K562 (cell line): Measurements from ENCODE around the gene LRMDA. TPM values are rescaled to one million over a fixed set of nuclear protein-coding genes. Genes with fewer than 3 reads are reported as not detected.

Experiments used
- ATAC-seq: fragments of 200-7000 bp; cut with Tn5 transposase; 3 replicates; pipeline ENCODE4 v1.9.1; 2020; ENCODE audit warnings: moderate library complexity
- BruUV-seq: library from RNA; stranded (reverse); fragments of 400-500 nt; replicated peaks from 2 replicates; lab custom pipeline; 2021; lab: Mats Ljungman, UMichigan
- CTCF ChIA-PET: fragments of 300-600 bp; formaldehyde crosslinking; extraction: SDS; loops from one replicate; lab custom pipeline; 2021; ENCODE audit warnings: low intra/inter-chr PET ratio; lab: Yijun Ruan, JAX
- POLR2A ChIA-PET: fragments of 300-600, 350-650 bp; sonication (Branson Sonifier 250); formaldehyde crosslinking; extraction: SDS; loops from one replicate; lab custom pipeline; 2021; ENCODE audit warnings: antibody characterized with exemption, inconsistent platforms; lab: Yijun Ruan, JAX
- DNase-seq, 4 experiments: peaks; one replicate each; pipeline versions ENCODE4 v3.0.0 to v3.0.0-alpha.2; 2011 to 2018; ENCODE audit warnings: low spot score in 3 of 4, mixed read lengths in 3 of 4; ENCODE audit errors: extremely low read depth in 1 of 4
- FAIRE-seq: peaks from 2 replicates; lab custom pipeline; 2011; peaks lifted over from hg19 to GRCh38; lab: Jason Lieb, UNC
- H2AFZ ChIP-seq: 2 replicates; pipeline ENCODE4 v1.6.0; 2011; ENCODE audit warnings: low read depth, low read length, control low read depth, inconsistent platforms
- H3K27ac ChIP-seq: fragments of 200-600 bp; 3 replicates; pipeline ENCODE4 v1.8.0; 2011; ENCODE audit warnings: low read depth, mild to moderate bottlenecking, control low read depth, inconsistent platforms, low read length, moderate library complexity, mixed read lengths; ENCODE audit errors: extremely low read depth
- H3K27me3 ChIP-seq, 2 experiments: fragments of 300-600 bp in 1 of 2; 2 replicates in 1 of 2; 3 replicates in 1 of 2; pipeline versions ENCODE4 v1.6.0 to v1.8.0; 2011; ENCODE audit warnings: inconsistent platforms in 2 of 2, low read length in 2 of 2, mild to moderate bottlenecking in 1 of 2, mixed read lengths in 1 of 2, moderate library complexity in 1 of 2; ENCODE audit not compliant: control insufficient read depth in 2 of 2, insufficient read depth in 2 of 2
- H3K36me3 ChIP-seq: fragments of 300-600 bp; 3 replicates; pipeline ENCODE4 v1.8.0; 2011; ENCODE audit warnings: mild to moderate bottlenecking, low read length, inconsistent platforms; ENCODE audit not compliant: control insufficient read depth, insufficient read depth
- H3K4me1 ChIP-seq, 2 experiments: fragments of 200-600 bp in 1 of 2; replicated peaks in 1 of 2; 2 replicates in 1 of 2; 3 replicates in 1 of 2; pipeline versions ENCODE4 v1.5.1 to v1.8.0; 2011; ENCODE audit warnings: inconsistent platforms in 2 of 2, low read length in 2 of 2, mild to moderate bottlenecking in 1 of 2, mixed read lengths in 1 of 2, moderate library complexity in 1 of 2; ENCODE audit not compliant: control insufficient read depth in 2 of 2, insufficient read depth in 2 of 2
- H3K4me2 ChIP-seq: 2 replicates; pipeline ENCODE4 v1.6.1; 2011; ENCODE audit warnings: low read length, control low read depth, inconsistent platforms, mixed read lengths; ENCODE audit not compliant: insufficient read depth
- H3K4me3 ChIP-seq: fragments of 200-600 bp; sonication (generic), shearing (Covaris generic); 2 replicates; pipeline ENCODE4 v1.5.1; 2016; ENCODE audit warnings: control low read depth, inconsistent platforms
- H3K79me2 ChIP-seq: fragments of 200-600 bp; 3 replicates; pipeline ENCODE4 v1.8.0; 2011; ENCODE audit warnings: low read length, inconsistent platforms; ENCODE audit not compliant: control insufficient read depth, insufficient read depth
- H3K9ac ChIP-seq, 2 experiments: 2 replicates each; pipeline versions ENCODE4 v1.6.0 to v1.6.1; 2011; ENCODE audit warnings: low read depth in 2 of 2, low read length in 2 of 2, control low read depth in 1 of 2, inconsistent platforms in 1 of 2, mild to moderate bottlenecking in 1 of 2, mixed read lengths in 1 of 2; ENCODE audit not compliant: insufficient read depth in 1 of 2
- H3K9me1 ChIP-seq: one replicate; pipeline ENCODE4 v1.6.0; 2011; ENCODE audit warnings: inconsistent platforms, mild to moderate bottlenecking, low read length, moderate library complexity; ENCODE audit not compliant: control insufficient read depth, insufficient read depth
- H3K9me3 ChIP-seq: replicated peaks from 2 replicates; pipeline ENCODE4 v1.5.1; 2011; ENCODE audit warnings: low read depth, low read length, inconsistent platforms; ENCODE audit not compliant: control insufficient read depth, insufficient read depth
- H4K20me1 ChIP-seq: replicated peaks from 2 replicates; pipeline ENCODE4 v1.6.1; 2011; ENCODE audit warnings: low read length, inconsistent platforms, mixed read lengths; ENCODE audit not compliant: control insufficient read depth, insufficient read depth
- C11orf30 ChIP-seq: fragments of 450-650 bp; IDR thresholded peaks from 2 replicates; pipeline ENCODE4 v1.6.1; 2016; ENCODE audit warnings: low read depth, mild to moderate bottlenecking
- CC2D1A ChIP-seq: fragments of 450-650 bp; IDR thresholded peaks from 2 replicates; pipeline ENCODE4 v1.6.1; 2017; ENCODE audit warnings: mild to moderate bottlenecking
- CEBPB ChIP-seq: fragments of 450-650 bp; IDR thresholded peaks from 2 replicates; pipeline ENCODE4 v1.6.1; 2016; ENCODE audit warnings: missing genetic modification characterization, missing compliant biosample characterization
- CEBPG ChIP-seq, 3 experiments: fragments of 200-800 bp in 1 of 3; sonication (Bioruptor generic) in 1 of 3; sonication (generic) in 1 of 3; formaldehyde crosslinking in 1 of 3; IDR thresholded peaks in 2 of 3; conservative IDR thresholded peaks in 1 of 3; 2 replicates each; pipeline versions ENCODE4 v1.6.1 to v1.8.0; 2016 to 2022; ENCODE audit warnings: missing compliant biosample characterization in 2 of 3, missing genetic modification characterization in 2 of 3, mild to moderate bottlenecking in 1 of 3, missing genetic modification reagents in 1 of 3
- KLF6 ChIP-seq: fragments of 250-450 bp; sonication (Bioruptor Pico); IDR thresholded peaks from 2 replicates; pipeline ENCODE4 v1.4.0; 2020; ENCODE audit warnings: mild to moderate bottlenecking, moderate library complexity, borderline replicate concordance
- POLR2AphosphoS5 ChIP-seq: IDR thresholded peaks from 2 replicates; pipeline ENCODE4 v1.6.1; 2011; ENCODE audit warnings: mild to moderate bottlenecking, low read depth, low read length, moderate library complexity; ENCODE audit not compliant: control insufficient read depth, insufficient read depth
- POLR2H ChIP-seq: IDR thresholded peaks from 2 replicates; pipeline ENCODE4 v1.6.1; 2016; ENCODE audit warnings: missing genetic modification characterization, low read depth, mild to moderate bottlenecking, control low read depth, missing compliant biosample characterization, moderate library complexity
- TRIM28 ChIP-seq: fragments of 450-650 bp; IDR thresholded peaks from 2 replicates; pipeline ENCODE4 v1.6.1; 2017
- ZBTB7A ChIP-seq: IDR thresholded peaks from 2 replicates; pipeline ENCODE4 v1.6.1; 2011; ENCODE audit warnings: low read depth, mild to moderate bottlenecking, low read length, moderate library complexity, borderline replicate concordance; ENCODE audit not compliant: control insufficient read depth
- WGBS: fragments of 100-300 bp; shearing (Covaris generic); methylation state at CpG from one replicate; pipeline ENCODE4 v1.1.6; 2016; ENCODE audit warnings: low coverage, mixed read lengths; ENCODE audit not compliant: insufficient coverage; ENCODE audit errors: missing lambda C conversion rate; 5-methylcytosine and 5-hydroxymethylcytosine counted together
- in situ Hi-C: fragments of 300-500 bp; cut with MboI; formaldehyde crosslinking; loops from 4 replicates; pipeline ENCODE4 v1.15.0; 2018; ENCODE audit warnings: inconsistent platforms, mixed read lengths
- intact Hi-C: fragments of 100-400 bp; cut with micrococcal nuclease; formaldehyde crosslinking; loops from 2 replicates; pipeline ENCODE4 v1.14.2; 2022
- polyA plus RNA-seq, 8 experiments: library from polyadenylated mRNA; depleted of rRNA in 4 of 8; stranded (reverse) in 5 of 8; unstranded in 3 of 8; fragments of >200 nt; fragmentation: Nextera tagmentation in 2 of 8; fragmentation: Illumina TruSeq in 1 of 8; extraction: Ambion mirVana in 2 of 8; extraction: Trizol in 1 of 8; gene quantifications; 2 replicates each; pipeline versions ENCODE4 v1.2.1 to v1.2.3, GENCODE V29; 2011 to 2014; ENCODE audit warnings: inconsistent platforms in 1 of 8, missing spikeins in 1 of 8
- total RNA-seq, 7 experiments: library from RNA; depleted of rRNA in 6 of 7; stranded (reverse); fragments of >200 nt in 6 of 7; fragmentation: Illumina TruSeq in 2 of 7; extraction: Trizol in 2 of 7; gene quantifications; 2 replicates each; pipeline versions ENCODE4 v1.2.1 to v1.2.3, GENCODE V29; 2011 to 2021; ENCODE audit warnings: low replicate concordance in 1 of 7

The LRMDA gene
- total and polyA plus RNA-seq, 9 of the 15 experiments (the other 6 are each of a cell fraction or from before 2014, with no cell fraction given), result 0.25 TPM; not detected in 8

- ATAC-seq (no peak), DNase-seq (no peak), FAIRE-seq (no peak)
- ChIA-PET CTCF (no interaction called here), POLR2A (no interaction called here)
- H3K4me2 ChIP-seq, result no peak overlapping the region
- no peaks in the 10 kb centered on the region for H3K36me3 ChIP-seq
- H4K20me1 ChIP-seq, result no peaks in the 10 kb centered on the region
- H3K4me3 ChIP-seq, result no peak overlapping the region
- no peaks in the 10 kb centered on the region for H3K27me3 ChIP-seq
- no peaks in the 10 kb centered on the region; the same call in 1 of the 2 replicates for H3K9me3 ChIP-seq
- intact Hi-C loops, result no loop called here
- in situ Hi-C loops, result no loop called here
- TF ChIP-seq CEBPG (CRISPR knock-in tag; IDR thresholded peaks at IDR 0.05), result no peak
- TF ChIP-seq CEBPG (tag; conservative IDR thresholded peaks at IDR 0.05 in 1 of 2, IDR thresholded peaks at IDR 0.05 in 1 of 2), result peak in 1 of 2 experiments; percentile 79; a peak in 2 of 4 replicates
- peak; percentile 54; the same call in 1 of the 2 replicates for TF ChIP-seq CEBPB (tag)
- TF ChIP-seq TRIM28, result no peak
- TF ChIP-seq C11orf30, result no peak
- TF ChIP-seq ZBTB7A, result no peak
- no peaks in the 10 kb centered on the region for H3K9me1 ChIP-seq
- H3K27ac ChIP-seq, result no peak overlapping the region
- H3K4me1 ChIP-seq, result no peaks in the 10 kb centered on the region
- no peak overlapping the region for H3K9ac ChIP-seq
- H3K79me2 ChIP-seq, result no peaks in the 10 kb centered on the region
- no peak overlapping the region for H2AFZ ChIP-seq
- BruUV-seq, result no TSS peak
Observed at GRCh38 chr10:76469675-76470074, 1038.3 kb downstream of the LRMDA start.

DNA sequence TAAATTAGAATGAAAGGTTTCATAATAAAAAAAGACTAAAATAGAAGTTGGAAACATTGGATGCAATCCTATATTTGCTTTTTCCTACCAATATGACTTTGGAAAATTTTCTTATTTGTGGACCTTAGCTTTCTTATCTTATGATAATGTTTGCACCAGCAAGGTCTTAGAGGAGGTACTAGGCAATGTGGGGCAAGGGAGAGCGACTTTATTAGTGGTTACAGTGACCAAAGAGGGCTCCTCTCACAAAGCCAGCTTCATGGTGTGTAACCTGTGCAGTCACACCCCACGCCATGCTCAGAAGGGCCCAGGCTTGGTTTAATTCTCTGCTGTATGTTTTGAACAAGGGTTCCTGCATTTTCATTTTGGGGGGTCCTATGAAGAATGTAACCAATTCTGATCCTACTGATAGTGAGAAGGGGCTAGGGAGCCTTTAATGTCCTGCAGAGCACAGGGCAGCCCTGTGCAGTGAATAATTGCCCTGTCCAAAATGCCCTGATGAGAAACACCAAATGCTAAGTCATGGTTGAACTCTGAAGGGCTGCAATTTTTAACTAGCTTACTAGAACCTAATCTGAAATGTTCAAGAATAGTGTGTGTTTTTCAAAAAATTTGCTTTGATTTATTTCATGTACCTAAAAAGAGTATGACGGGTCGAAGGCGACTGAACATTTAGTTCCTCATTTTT is 1047.8 kb downstream of the LRMDA start:
- FAIRE-seq (no peak), DNase-seq (no peak), ATAC-seq (no peak)
- H3K27me3 ChIP-seq, result no peaks in the 10 kb centered on the region
- ChIA-PET POLR2A (no interaction called here), CTCF (no interaction called here)
- H3K4me2 ChIP-seq, result no peak overlapping the region
- no peaks in the 10 kb centered on the region for H3K79me2 ChIP-seq
- intact Hi-C loops, result no loop called here
- no peak overlapping the region for H3K9ac ChIP-seq
- WGBS, result 2% methylated on average over 5 of the region's 5 CpGs
- H3K9me1 ChIP-seq, result no peaks in the 10 kb centered on the region
- no peaks in the 10 kb centered on the region for H4K20me1 ChIP-seq
- no TSS peak for BruUV-seq
- no peaks in the 10 kb centered on the region for H3K4me1 ChIP-seq
- no peak overlapping the region for H3K27ac ChIP-seq
- TF ChIP-seq POLR2AphosphoS5 (no peak), CC2D1A (no peak), POLR2H (tag) (no peak), KLF6 (CRISPR knock-in tag) (no peak)
- no peaks in the 10 kb centered on the region for H3K36me3 ChIP-seq
- in situ Hi-C loops, result no loop called here
- no peak overlapping the region for H3K4me3 ChIP-seq
- no peaks in the 10 kb centered on the region for H3K9me3 ChIP-seq
- H2AFZ ChIP-seq, result no peak overlapping the region
